NB4 (cell line): Measurements from ENCODE around the gene LILRA1.

Experiments used
- CTCF ChIP-seq: IDR thresholded peaks from one replicate; pipeline ENCODE4 v1.5.1; 2012; ENCODE audit warnings: low read depth, low read length
- MAX ChIP-seq: IDR thresholded peaks from 2 replicates; pipeline ENCODE4 v1.6.1; 2011; ENCODE audit warnings: low read depth, low read length
- POLR2A ChIP-seq: IDR thresholded peaks from 2 replicates; pipeline ENCODE4 v1.6.1; 2011; ENCODE audit warnings: mild to moderate bottlenecking; ENCODE audit not compliant: insufficient read length; ENCODE audit errors: extremely low read depth

- TF ChIP-seq CTCF (no peak), POLR2A (no peak), MAX (no peak)
These were observed 23.1 kb upstream of the LILRA1 start for GRCh38 chr19:54570316-54570715.
